IMR-90 (cell line): ENCODE results near the gene KLHL14. TPM values are rescaled to one million over a fixed set of nuclear protein-coding genes. Genes with fewer than 3 reads are reported as not detected.

ENCODE experiments used
- ATAC-seq: fragments of 200-7000 bp; cut with Tn5 transposase; 2 replicates; pipeline ENCODE4 v1.9.1; 2020; ENCODE audit warnings: low read depth, mild to moderate bottlenecking, moderate library complexity
- BruUV-seq: library from RNA; stranded (reverse); fragments of 400-500 nt; replicated peaks from 2 replicates; lab custom pipeline; 2021; lab: Mats Ljungman, UMichigan
- CTCF ChIA-PET: fragments of 300-600 bp; formaldehyde crosslinking; extraction: SDS; loops from one replicate; lab custom pipeline; 2021; ENCODE audit warnings: antibody characterized with exemption; lab: Yijun Ruan, JAX
- POLR2A ChIA-PET: fragments of 300-600 bp; sonication (Branson Sonifier 250); formaldehyde crosslinking; loops from one replicate; lab custom pipeline; 2022; ENCODE audit warnings: antibody characterized with exemption; ENCODE audit not compliant: unreplicated experiment; lab: Charles Lee
- DNase-seq: peaks from one replicate; pipeline ENCODE4 v3.0.0; 2013
- H2AFZ ChIP-seq: replicated peaks from 2 replicates; pipeline ENCODE3; 2013; ENCODE audit warnings: low read length, mild to moderate bottlenecking; ENCODE audit not compliant: poor library complexity
- H2AK5ac ChIP-seq: 2 replicates; pipeline ENCODE4 v1.6.1; 2013; ENCODE audit warnings: low read depth, low read length, inconsistent platforms
- H2AK9ac ChIP-seq: replicated peaks from 2 replicates; pipeline ENCODE3; 2013; ENCODE audit warnings: mild to moderate bottlenecking, low read depth, low read length, moderate library complexity; ENCODE audit not compliant: poor library complexity
- H2BK120ac ChIP-seq: 2 replicates; pipeline ENCODE4 v1.6.1; 2013; ENCODE audit warnings: low read depth, low read length, inconsistent platforms
- H2BK15ac ChIP-seq: 3 replicates; pipeline ENCODE4 v1.6.1; 2013; ENCODE audit warnings: low read depth, low read length, inconsistent platforms
- H2BK20ac ChIP-seq: 2 replicates; pipeline ENCODE4 v1.6.1; 2013; ENCODE audit warnings: low read depth, mild to moderate bottlenecking, inconsistent platforms, low read length, moderate library complexity
- H2BK5ac ChIP-seq: 2 replicates; pipeline ENCODE4 v1.6.1; 2013; ENCODE audit warnings: mild to moderate bottlenecking, low read depth, low read length, inconsistent platforms; ENCODE audit not compliant: poor library complexity, severe bottlenecking
- H3K14ac ChIP-seq: replicated peaks from 2 replicates; pipeline ENCODE4 v1.6.1; 2013; ENCODE audit warnings: low read depth, low read length, inconsistent platforms
- H3K18ac ChIP-seq: 2 replicates; pipeline ENCODE4 v1.6.1; 2013; ENCODE audit warnings: low read depth, low read length, control low read depth
- H3K23ac ChIP-seq: 2 replicates; pipeline ENCODE4 v1.6.1; 2013; ENCODE audit warnings: low read depth, low read length, inconsistent platforms
- H3K27ac ChIP-seq: 2 replicates; pipeline ENCODE4 v1.5.1; 2013; ENCODE audit warnings: mild to moderate bottlenecking, control low read depth, low read length; ENCODE audit not compliant: insufficient read depth
- H3K27me3 ChIP-seq: 2 replicates; pipeline ENCODE4 v1.6.1; 2013; ENCODE audit warnings: low read length; ENCODE audit not compliant: control insufficient read depth, insufficient read depth
- H3K36me3 ChIP-seq: 2 replicates; pipeline ENCODE4 v1.6.1; 2013; ENCODE audit warnings: low read length, mixed read lengths; ENCODE audit not compliant: control insufficient read depth, insufficient read depth
- H3K4ac ChIP-seq: 2 replicates; pipeline ENCODE4 v1.6.1; 2013; ENCODE audit warnings: low read depth, low read length, inconsistent platforms
- H3K4me1 ChIP-seq: 2 replicates; pipeline ENCODE4 v1.6.1; 2013; ENCODE audit warnings: low read length, mixed read lengths; ENCODE audit not compliant: control insufficient read depth, insufficient read depth
- H3K4me2 ChIP-seq: 2 replicates; pipeline ENCODE4 v1.6.1; 2013; ENCODE audit warnings: low read depth, mild to moderate bottlenecking, control low read depth, low read length, moderate library complexity
- H3K4me3 ChIP-seq: 2 replicates; pipeline ENCODE4 v1.5.1; 2013; ENCODE audit warnings: low read depth, mild to moderate bottlenecking, control low read depth, low read length, moderate library complexity; ENCODE audit not compliant: insufficient read depth
- H3K56ac ChIP-seq: 2 replicates; pipeline ENCODE4 v1.6.1; 2013; ENCODE audit warnings: low read length, inconsistent platforms; ENCODE audit not compliant: insufficient read depth; ENCODE audit errors: extremely low read depth
- H3K79me1 ChIP-seq, 2 experiments: 2 replicates each; pipeline ENCODE4 v1.6.1; 2013; ENCODE audit warnings: low read length in 2 of 2, inconsistent platforms in 1 of 2, low read depth in 1 of 2
- H3K9ac ChIP-seq: 2 replicates; pipeline ENCODE4 v1.6.1; 2013; ENCODE audit warnings: low read depth, low read length, control low read depth
- H3K9me1 ChIP-seq: 2 replicates; pipeline ENCODE4 v1.6.1; 2013; ENCODE audit warnings: low read length, inconsistent platforms; ENCODE audit not compliant: insufficient read depth
- H3K9me3 ChIP-seq: 2 replicates; pipeline ENCODE4 v1.6.1; 2013; ENCODE audit warnings: low read length; ENCODE audit not compliant: control insufficient read depth, insufficient read depth
- H4K20me1 ChIP-seq: 2 replicates; pipeline ENCODE4 v1.6.1; 2013; ENCODE audit warnings: low read length, inconsistent platforms; ENCODE audit not compliant: insufficient read depth
- H4K5ac ChIP-seq: 2 replicates; pipeline ENCODE4 v1.6.1; 2013; ENCODE audit warnings: mild to moderate bottlenecking, low read depth, low read length, control low read depth
- H4K8ac ChIP-seq, 2 experiments: 2 replicates each; pipeline ENCODE4 v1.6.1; 2013; ENCODE audit warnings: low read depth in 2 of 2, low read length in 2 of 2, control low read depth in 1 of 2, inconsistent platforms in 1 of 2
- H4K91ac ChIP-seq: 2 replicates; pipeline ENCODE4 v1.6.1; 2013; ENCODE audit warnings: low read depth, low read length, inconsistent platforms; ENCODE audit not compliant: insufficient read depth
- BHLHE40 ChIP-seq: fragments of 150-350 bp; IDR thresholded peaks from 2 replicates; pipeline ENCODE4 v1.6.1; 2016; ENCODE audit warnings: mild to moderate bottlenecking, low read depth, low read length
- FOS ChIP-seq: fragments of 150-350 bp; IDR thresholded peaks from 2 replicates; pipeline ENCODE4 v1.6.1; 2016; ENCODE audit warnings: low read depth, low read length
- MAZ ChIP-seq: IDR thresholded peaks from 2 replicates; pipeline ENCODE4 v1.6.1; 2012; ENCODE audit warnings: low read depth, mild to moderate bottlenecking, low read length, improper control_type of control experiment, moderate library complexity, borderline replicate concordance
- MXI1 ChIP-seq: IDR thresholded peaks from 2 replicates; pipeline ENCODE4 v1.6.1; 2012; ENCODE audit warnings: low read depth, mild to moderate bottlenecking, low read length, moderate library complexity, borderline replicate concordance
- NFE2L2 ChIP-seq: fragments of 150-350 bp; IDR thresholded peaks from 2 replicates; pipeline ENCODE4 v1.6.1; 2016; ENCODE audit warnings: low read depth, mild to moderate bottlenecking, low read length
- RAD21 ChIP-seq: IDR thresholded peaks from 2 replicates; pipeline ENCODE4 v1.6.1; 2012; ENCODE audit warnings: low read length, improper control_type of control experiment
- dilution Hi-C: fragments of 300-500 bp; cut with HindIII; formaldehyde crosslinking; loops from one replicate; pipeline ENCODE4 v1.14.3; 2018; ENCODE audit warnings: low sequenced_read_pairs; ENCODE audit not compliant: unreplicated experiment
- in situ Hi-C: fragments of 300-500 bp; cut with MboI; formaldehyde crosslinking; loops from 3 replicates; pipeline ENCODE4 v1.14.3; 2019; ENCODE audit warnings: low sequenced_read_pairs, inconsistent platforms, mixed read lengths
- intact Hi-C: fragments of 100-400 bp; cut with micrococcal nuclease; formaldehyde crosslinking; loops from 2 replicates; pipeline ENCODE4 v1.10.0; 2022
- microRNA-seq, 2 experiments: library from miRNA; stranded (forward) in 1 of 2; unstranded in 1 of 2; fragments of 10-50 nt in 1 of 2; fragments of <30 nt in 1 of 2; gene quantifications in 1 of 2; microRNA quantifications in 1 of 2; one replicate each; pipeline versions ENCODE3 to v1.1.0; 2013 to 2020; ENCODE audit not compliant: insufficient read depth in 1 of 2, insufficient read length in 1 of 2, unreplicated experiment in 1 of 2
- polyA plus RNA-seq, 3 experiments: library from polyadenylated mRNA; depleted of rRNA; stranded (reverse); fragments of >200 nt; gene quantifications; 2 replicates each; pipeline ENCODE4 v1.2.3, GENCODE V29; 2012; ENCODE audit warnings: low replicate concordance in 1 of 3
- small RNA-seq, 5 experiments: library from RNA; depleted of rRNA; stranded (forward); fragments of <200 nt; gene quantifications; one replicate each; pipeline ENCODE3, GENCODE V24; 2012
- total RNA-seq: library from RNA; depleted of rRNA; stranded (reverse); fragments of >200 nt; gene quantifications from 2 replicates; pipeline ENCODE4 v1.2.3, GENCODE V29; 2012
- TF ChIP-seq, protein P1 (sequence below): fragments of 150-350 bp; IDR thresholded peaks from 2 replicates; pipeline ENCODE4 v1.6.1; 2016; ENCODE audit warnings: low read depth, mild to moderate bottlenecking, low read length, moderate library complexity, borderline replicate concordance

KLHL14 gene
- total and polyA plus RNA-seq, 2 of the 4 experiments (the other 2 are of a cell fraction) = not detected

DNA sequence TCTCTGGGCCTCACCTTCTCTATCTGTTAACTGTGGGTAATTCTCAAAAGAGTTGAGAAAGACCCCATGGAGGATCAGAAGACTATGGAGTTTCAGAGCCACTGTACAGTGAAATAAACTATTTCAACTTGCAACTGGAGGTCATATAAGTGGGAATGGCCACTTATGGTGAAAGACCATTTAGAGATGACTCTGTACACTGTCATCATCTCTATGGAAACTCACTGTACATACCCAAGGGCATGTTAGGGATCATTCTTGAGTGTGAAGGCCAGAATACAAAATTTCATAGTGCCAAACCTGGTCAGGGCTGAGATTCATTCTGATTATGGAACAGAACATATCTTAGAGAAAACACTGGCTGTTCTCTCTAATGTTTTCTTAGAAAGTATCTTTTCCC, 149.3 kb downstream of the KLHL14 start:
- Histone ChIP-seq H3K9me1 (no peaks in the 10 kb centered on the region), H2AK5ac (no peak overlapping the region), H3K23ac (no peak overlapping the region), H3K4me2 (no peak overlapping the region), H3K36me3 (no peaks in the 10 kb centered on the region), H3K18ac (no peak overlapping the region), H3K9me3 (no peaks in the 10 kb centered on the region), H4K91ac (no peak overlapping the region), H3K9ac (no peak overlapping the region), H4K20me1 (no peaks in the 10 kb centered on the region), H4K5ac (no peak overlapping the region), H3K56ac (no peak overlapping the region), H2AFZ (no peak overlapping the region), H2BK15ac (no peak overlapping the region), H2BK5ac (no peak overlapping the region), H3K4me3 (no peak overlapping the region), H2AK9ac (no peak overlapping the region), H3K27ac (no peak overlapping the region), H3K4ac (no peak overlapping the region), H2BK20ac (no peak overlapping the region), H3K27me3 (no peaks in the 10 kb centered on the region), H3K4me1 (no peaks in the 10 kb centered on the region), H2BK120ac (no peak overlapping the region), H4K8ac (no peak overlapping the region), H3K79me1 (no peaks in the 10 kb centered on the region), H3K14ac (no peak overlapping the region)
- intact Hi-C loops = loop anchor here (10.0 kb wide), 1 partner anchor 251 kb away; no protein-coding TSS in a partner anchor
- dilution Hi-C loops = no loop called here
- CTCF ChIA-PET = no interaction called here
- in situ Hi-C loops = no loop called here
- BruUV-seq = no TSS peak
- ATAC-seq = no peak
- POLR2A ChIA-PET = no interaction called here
- no peak for DNase-seq
- no peak for TF ChIP-seq MAZ
- no peak for TF ChIP-seq RAD21
- TF ChIP-seq, protein P1, sequence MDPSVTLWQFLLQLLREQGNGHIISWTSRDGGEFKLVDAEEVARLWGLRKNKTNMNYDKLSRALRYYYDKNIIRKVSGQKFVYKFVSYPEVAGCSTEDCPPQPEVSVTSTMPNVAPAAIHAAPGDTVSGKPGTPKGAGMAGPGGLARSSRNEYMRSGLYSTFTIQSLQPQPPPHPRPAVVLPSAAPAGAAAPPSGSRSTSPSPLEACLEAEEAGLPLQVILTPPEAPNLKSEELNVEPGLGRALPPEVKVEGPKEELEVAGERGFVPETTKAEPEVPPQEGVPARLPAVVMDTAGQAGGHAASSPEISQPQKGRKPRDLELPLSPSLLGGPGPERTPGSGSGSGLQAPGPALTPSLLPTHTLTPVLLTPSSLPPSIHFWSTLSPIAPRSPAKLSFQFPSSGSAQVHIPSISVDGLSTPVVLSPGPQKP = no peak
- TF ChIP-seq NFE2L2 = no peak
- no peak for TF ChIP-seq MXI1
- TF ChIP-seq BHLHE40 = no peak
- no peak for TF ChIP-seq FOS

Small RNA genes lying within 50 kb of the gene (microRNA-seq; reads per million reads assigned to microRNA genes)
- gene AC012123.2 (ENCODE audit: insufficient read depth, insufficient read length) = not detected

Small RNA genes lying within 50 kb of the gene (small RNA-seq; reads per million reads assigned to genes)
- gene AC012123.2 = 0 reads per million in 5 experiments
